Urothelium cell line (cell line): Measurements from ENCODE around the gene TBC1D1.

Experiments used
- DNase-seq: peaks from one replicate; pipeline ENCODE4 v3.0.0; 2011; ENCODE audit warnings: low spot score, mixed read lengths
- FAIRE-seq: peaks from 2 replicates; lab custom pipeline; 2011; peaks lifted over from hg19 to GRCh38; lab: Jason Lieb, UNC

Gene TBC1D1

GRCh38 chr4:37890801-37891259 is at the start of gene TBC1D1:
TBC1D1 (plus strand) TSS chr4:37891084; CDS start chr4:37902096, 11,012 bp downstream.
- FAIRE-seq (peak; percentile 92), DNase-seq (peak; percentile 82)

DNA sequence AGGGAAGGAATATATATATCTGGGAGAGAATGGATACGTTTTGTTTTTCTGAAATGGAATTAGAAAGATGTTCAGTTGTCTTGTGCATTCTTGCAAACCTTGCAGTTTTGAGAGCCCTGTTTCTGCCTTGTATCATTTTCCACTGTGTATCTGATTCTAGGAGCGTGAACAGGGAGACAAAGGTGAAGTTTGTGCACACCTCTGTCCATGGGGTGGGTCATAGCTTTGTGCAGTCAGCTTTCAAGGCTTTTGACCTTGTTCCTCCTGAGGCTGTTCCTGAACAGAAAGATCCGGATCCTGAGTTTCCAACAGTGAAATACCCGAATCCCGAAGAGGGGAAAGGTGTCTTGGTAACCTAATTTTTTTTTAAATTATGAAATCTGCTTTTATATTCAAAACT is 46.7 kb upstream of the TBC1D1 start:
- DNase-seq, result no peak
- no peak for FAIRE-seq

DNA sequence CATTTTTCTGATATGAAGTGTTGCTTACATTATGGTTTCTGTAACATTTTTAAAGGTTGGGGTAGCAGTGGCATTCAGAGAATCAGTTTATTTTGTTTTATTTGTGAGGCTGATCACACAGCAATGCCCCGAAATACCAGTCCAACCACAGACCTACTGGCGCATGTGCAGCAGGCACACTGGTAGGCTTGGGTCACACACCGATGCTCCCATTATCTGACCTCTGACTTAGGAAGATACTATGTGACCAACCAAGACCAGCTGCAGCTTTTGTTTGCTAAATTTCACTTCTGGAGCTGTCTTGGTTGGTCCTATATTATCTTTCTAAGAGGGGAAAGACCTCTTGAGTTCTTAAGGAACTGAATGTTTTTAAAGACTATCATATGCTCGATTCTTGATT is 45.7 kb upstream of the TBC1D1 start:
- FAIRE-seq, result no peak
- DNase-seq, result no peak

DNA sequence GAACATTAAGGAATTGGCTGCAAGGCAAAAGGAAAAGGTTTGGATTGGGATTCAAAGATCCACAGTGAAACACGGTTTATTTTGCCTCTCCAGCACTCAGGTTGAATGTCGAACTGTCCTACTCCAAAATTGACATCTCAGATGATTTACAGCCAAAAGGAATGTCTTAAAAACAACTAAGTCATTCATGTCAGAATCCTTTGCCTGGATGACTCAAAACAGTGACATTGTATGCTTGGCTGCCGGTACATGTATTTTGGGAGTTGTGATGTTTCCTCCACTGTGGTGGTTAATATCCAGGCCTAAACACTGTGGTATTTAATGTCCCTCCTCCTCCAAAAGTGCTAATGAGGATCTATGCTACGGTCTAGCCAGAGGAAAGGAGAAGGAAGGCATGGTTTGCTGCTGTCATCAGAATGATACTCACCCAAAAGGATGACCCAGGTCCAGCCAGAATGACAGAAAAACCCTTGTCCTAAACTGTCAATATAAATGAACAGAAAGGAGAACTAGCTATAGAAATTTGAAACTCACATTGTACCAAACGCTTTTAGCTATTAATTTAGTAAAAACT is 43.5 kb upstream of the TBC1D1 start:
- FAIRE-seq, result no peak

GRCh38 chr4:37852376-37852775 is 38.5 kb upstream of the TBC1D1 start:
- no peak for DNase-seq
- FAIRE-seq, result no peak

More for the DNA sequence above, 43.5 kb upstream of the TBC1D1 start:
- peak; percentile 13 for DNase-seq

- FAIRE-seq (no peak), DNase-seq (no peak)
These were observed 32.8 kb upstream of the TBC1D1 start for GRCh38 chr4:37858112-37858511.

GRCh38 chr4:37858872-37859271 is 32.0 kb upstream of the TBC1D1 start:
- FAIRE-seq, result no peak

DNA sequence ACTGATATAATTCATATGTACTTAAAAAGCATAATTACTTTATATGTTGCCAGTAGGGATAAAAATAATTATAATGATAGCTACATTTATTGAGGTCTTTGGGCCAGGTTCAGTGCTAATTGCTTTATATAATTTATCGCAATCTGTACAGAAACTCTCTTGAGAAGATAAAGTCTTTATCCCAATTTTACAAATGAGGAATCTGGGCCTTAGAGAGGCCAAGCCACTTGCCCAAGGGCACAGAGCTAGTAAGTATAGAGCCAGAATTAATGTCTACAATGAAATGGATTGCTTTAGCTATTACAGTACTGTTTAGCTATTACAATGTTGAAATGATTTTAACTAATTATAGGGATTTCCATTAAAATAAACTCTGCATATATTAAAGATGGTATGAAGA is 30.6 kb upstream of the TBC1D1 start:
- FAIRE-seq (no peak), DNase-seq (no peak)

More at GRCh38 chr4:37858872-37859271, 32.0 kb upstream of the TBC1D1 start:
- DNase-seq, result no peak

- no peak for DNase-seq
- no peak for FAIRE-seq
These were observed 27.9 kb upstream of the TBC1D1 start for GRCh38 chr4:37862961-37863360.

- DNase-seq, result no peak
- FAIRE-seq, result no peak
These were observed 26.1 kb upstream of the TBC1D1 start for GRCh38 chr4:37864786-37865185.

GRCh38 chr4:37865450-37865849 is 25.4 kb upstream of the TBC1D1 start:
- no peak for DNase-seq
- no peak for FAIRE-seq

GRCh38 chr4:37867102-37867501 is 23.8 kb upstream of the TBC1D1 start:
- DNase-seq, result no peak
- no peak for FAIRE-seq

DNA sequence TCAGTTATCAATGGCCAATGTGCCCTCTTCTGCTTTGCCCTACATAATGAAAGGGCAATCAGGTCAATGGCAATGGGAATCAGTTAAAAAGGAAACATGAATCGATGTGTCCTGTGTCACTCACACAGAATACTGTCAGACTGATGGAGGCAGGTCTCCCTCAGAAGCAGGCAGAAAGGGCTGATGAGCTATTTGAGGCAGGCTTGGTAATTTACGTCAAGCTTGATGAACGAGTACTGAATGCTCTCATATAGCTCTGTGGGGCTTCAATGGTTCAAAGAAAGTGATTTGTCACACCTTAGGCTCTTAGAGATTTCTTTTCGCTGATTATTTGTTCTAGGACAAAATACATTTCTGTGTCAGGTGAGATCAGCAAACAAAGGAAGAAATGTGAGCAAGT is 22.6 kb upstream of the TBC1D1 start:
- DNase-seq (no peak), FAIRE-seq (peak; percentile 71)

DNA sequence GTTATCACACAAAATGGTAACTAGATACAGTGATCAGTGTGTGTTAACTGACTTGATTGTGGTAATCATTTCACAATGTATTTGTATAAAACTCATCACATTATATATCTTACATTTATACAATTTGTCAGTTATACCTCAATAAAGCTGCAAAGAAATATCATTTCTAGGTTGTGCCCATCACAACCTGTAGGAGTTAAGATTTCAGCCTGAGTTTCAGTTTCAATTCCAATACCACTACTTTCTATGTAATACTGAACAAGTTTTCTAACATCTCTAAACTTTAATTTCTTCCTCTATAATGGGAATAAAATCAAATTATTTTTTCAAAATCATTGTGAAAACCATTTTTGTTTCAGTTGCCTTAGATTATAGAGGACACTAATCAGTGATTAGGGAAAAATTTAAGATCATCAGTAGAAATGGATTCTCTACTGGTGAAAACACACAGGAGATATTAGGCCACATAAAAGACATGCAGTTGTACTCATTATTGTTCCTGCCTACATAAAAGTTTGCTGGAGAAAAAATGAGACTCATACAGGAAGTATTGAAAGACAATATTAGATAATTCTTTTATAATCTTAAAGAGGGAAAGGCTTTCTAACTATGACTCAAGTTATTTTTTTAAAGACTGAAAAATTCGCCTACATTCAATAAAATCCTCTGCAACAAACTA is 18.4 kb upstream of the TBC1D1 start:
- no peak for FAIRE-seq
- no peak for DNase-seq

DNA sequence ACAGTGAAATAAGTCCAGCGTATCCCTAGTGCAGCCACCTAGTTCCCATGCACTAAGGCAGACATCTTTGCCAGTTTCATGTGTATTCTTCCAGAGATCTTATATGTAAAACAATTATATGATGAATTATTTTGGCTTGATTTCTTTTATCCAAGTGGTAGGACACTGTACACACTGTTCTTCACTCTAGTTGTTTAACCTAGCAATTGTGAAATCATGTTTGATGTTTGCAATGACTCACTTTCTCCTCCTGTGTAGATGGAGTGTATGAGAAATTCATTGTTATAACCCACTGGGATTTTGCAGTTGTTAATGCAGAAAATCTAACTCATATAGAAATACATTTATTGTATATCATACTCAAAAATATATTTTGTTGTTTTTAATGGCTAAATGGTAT is 17.5 kb upstream of the TBC1D1 start:
- no peak for DNase-seq
- no peak for FAIRE-seq

- FAIRE-seq, result no peak
- no peak for DNase-seq
These were observed 14.7 kb upstream of the TBC1D1 start for GRCh38 chr4:37876156-37876555.

- FAIRE-seq (no peak), DNase-seq (no peak)
These were observed 11.5 kb upstream of the TBC1D1 start for GRCh38 chr4:37879365-37879764.

- no peak for DNase-seq
- FAIRE-seq, result no peak
These were observed 9.1 kb upstream of the TBC1D1 start for GRCh38 chr4:37881811-37882210.

- no peak for DNase-seq
- no peak for FAIRE-seq
These were observed 8.1 kb upstream of the TBC1D1 start for GRCh38 chr4:37882665-37883296.

- DNase-seq (no peak), FAIRE-seq (no peak)
These were observed 5.9 kb upstream of the TBC1D1 start for GRCh38 chr4:37884855-37885487.

- FAIRE-seq, result no peak
- no peak for DNase-seq
These were observed 5.4 kb upstream of the TBC1D1 start for GRCh38 chr4:37885496-37885895.
